COLO668 (cell line): ENCODE measurements around the gene MICAL2.

Experiments
- DNase-seq: peaks from one replicate; lab custom pipeline; 2025; ENCODE audit not compliant: unreplicated experiment; lab: John Stamatoyannopoulos, UW

The MICAL2 gene

GRCh38 chr11:12269446-12270214, 159.2 kb downstream of the MICAL2 start:
- no peak for DNase-seq

- no peak for DNase-seq
Observed at GRCh38 chr11:12270215-12270797, 159.9 kb downstream of the MICAL2 start.

- DNase-seq = no peak
Observed at GRCh38 chr11:12270817-12271216, 160.4 kb downstream of the MICAL2 start.

- peak; percentile 83 for DNase-seq
Observed at GRCh38 chr11:12271241-12271640, 160.9 kb downstream of the MICAL2 start.

- DNase-seq = no peak
Observed at GRCh38 chr11:12271826-12272366, 161.5 kb downstream of the MICAL2 start.

- DNase-seq = no peak
Observed at GRCh38 chr11:12272821-12273617, 162.6 kb downstream of the MICAL2 start.

- DNase-seq = no peak
Observed at GRCh38 chr11:12273618-12273995, 163.2 kb downstream of the MICAL2 start.

GRCh38 chr11:12274056-12274455, 163.7 kb downstream of the MICAL2 start:
- no peak for DNase-seq

- DNase-seq = no peak
Observed at GRCh38 chr11:12274558-12275197, 164.3 kb downstream of the MICAL2 start.

- peak; percentile 29 for DNase-seq
Observed at GRCh38 chr11:12275818-12276217, 165.4 kb downstream of the MICAL2 start.

GRCh38 chr11:12276356-12276755, 166.0 kb downstream of the MICAL2 start:
- peak; percentile 83 for DNase-seq

- no peak for DNase-seq
Observed at GRCh38 chr11:12276831-12277475, 166.6 kb downstream of the MICAL2 start.

GRCh38 chr11:12278766-12279671, 168.6 kb downstream of the MICAL2 start:
- peak; percentile 40 for DNase-seq

GRCh38 chr11:12279672-12280108, 169.3 kb downstream of the MICAL2 start:
- no peak for DNase-seq

- DNase-seq = peak; percentile 49
Observed at GRCh38 chr11:12280199-12280837, 169.9 kb downstream of the MICAL2 start.

- no peak for DNase-seq
Observed at GRCh38 chr11:12280838-12281565, 170.6 kb downstream of the MICAL2 start.

- peak; percentile 80 for DNase-seq
Observed at GRCh38 chr11:12281571-12282478, 171.4 kb downstream of the MICAL2 start.
